Osteocyte (in vitro differentiated cells): ENCODE measurements around the gene MYPOP. TPM values are rescaled to one million over a fixed set of nuclear protein-coding genes. Genes with fewer than 3 reads are reported as not detected.
A peak's percentile ranks its signal among the peaks of the same experiment; 100 is the strongest.

Experiments
- DNase-seq: peaks from one replicate; pipeline ENCODE4 v3.0.0; 2021; ENCODE audit warnings: mixed read lengths; ENCODE audit not compliant: unreplicated experiment; ENCODE audit errors: extremely low spot score
- H3K27ac Mint-ChIP-seq: one replicate; pipeline ENCODE4 v1.8.0; 2021; ENCODE audit warnings: mild to moderate bottlenecking, mixed read lengths; ENCODE audit not compliant: unreplicated experiment
- H3K27me3 Mint-ChIP-seq: one replicate; pipeline ENCODE4 v1.8.0; 2021; ENCODE audit warnings: mixed read lengths; ENCODE audit not compliant: unreplicated experiment
- H3K36me3 Mint-ChIP-seq: one replicate; pipeline ENCODE4 v1.8.0; 2021; ENCODE audit warnings: mixed read lengths; ENCODE audit not compliant: unreplicated experiment
- H3K4me1 Mint-ChIP-seq: one replicate; pipeline ENCODE4 v1.8.0; 2021; ENCODE audit warnings: mixed read lengths; ENCODE audit not compliant: unreplicated experiment
- H3K4me3 Mint-ChIP-seq: one replicate; pipeline ENCODE4 v1.8.0; 2021; ENCODE audit warnings: mild to moderate bottlenecking, moderate library complexity, mixed read lengths; ENCODE audit not compliant: unreplicated experiment
- H3K9me3 Mint-ChIP-seq: one replicate; pipeline ENCODE4 v1.8.0; 2021; ENCODE audit warnings: mixed read lengths; ENCODE audit not compliant: unreplicated experiment
- total RNA-seq: library from RNA; stranded (reverse); gene quantifications from 2 replicates; pipeline ENCODE4 v1.2.1, GENCODE V29; 2021
- TF ChIP-seq, protein P1 (sequence below): fragments of 200-600 bp; sonication (generic); IDR thresholded peaks from 2 replicates; pipeline ENCODE4 v1.5.0; 2021; ENCODE audit warnings: antibody characterized with exemption, mild to moderate bottlenecking, moderate library complexity

Gene MYPOP
- total RNA-seq, 1 donor from 2014 or later: 10.4 TPM

DNA sequence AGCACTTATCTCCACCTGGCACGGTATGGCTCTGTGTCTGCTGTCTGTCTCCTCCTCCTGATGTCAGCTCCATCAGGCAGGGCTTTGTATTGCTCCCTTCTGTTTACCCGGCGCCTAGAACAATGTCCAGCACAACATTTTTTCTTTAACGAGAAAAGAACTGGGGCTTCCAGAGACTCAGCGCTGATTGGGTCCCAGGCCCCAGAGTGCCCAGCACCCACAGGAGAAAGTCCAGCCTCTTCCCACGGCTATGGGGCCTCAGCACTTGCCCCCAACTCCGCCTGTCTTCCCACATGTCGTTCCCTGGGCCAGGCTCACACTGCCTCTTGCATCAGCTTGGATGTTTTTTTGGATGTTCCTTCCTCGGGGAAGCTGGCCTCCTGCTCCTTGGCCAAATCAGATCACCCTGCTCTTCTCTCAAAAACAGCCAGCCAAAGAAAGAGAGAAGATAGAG is 6.9 kb downstream of the MYPOP start:
- H3K27me3 Mint-ChIP-seq: no peaks in the 10 kb centered on the region
- H3K27ac Mint-ChIP-seq: no peak overlapping the region
- H3K9me3 Mint-ChIP-seq: no peaks in the 10 kb centered on the region
- H3K36me3 Mint-ChIP-seq: peaks cover 18% of the 10 kb centered on the region
- H3K4me1 Mint-ChIP-seq: peaks cover 1% of the 10 kb centered on the region
- DNase-seq: no peak
- no peak overlapping the region for H3K4me3 Mint-ChIP-seq
- TF ChIP-seq, protein P1, sequence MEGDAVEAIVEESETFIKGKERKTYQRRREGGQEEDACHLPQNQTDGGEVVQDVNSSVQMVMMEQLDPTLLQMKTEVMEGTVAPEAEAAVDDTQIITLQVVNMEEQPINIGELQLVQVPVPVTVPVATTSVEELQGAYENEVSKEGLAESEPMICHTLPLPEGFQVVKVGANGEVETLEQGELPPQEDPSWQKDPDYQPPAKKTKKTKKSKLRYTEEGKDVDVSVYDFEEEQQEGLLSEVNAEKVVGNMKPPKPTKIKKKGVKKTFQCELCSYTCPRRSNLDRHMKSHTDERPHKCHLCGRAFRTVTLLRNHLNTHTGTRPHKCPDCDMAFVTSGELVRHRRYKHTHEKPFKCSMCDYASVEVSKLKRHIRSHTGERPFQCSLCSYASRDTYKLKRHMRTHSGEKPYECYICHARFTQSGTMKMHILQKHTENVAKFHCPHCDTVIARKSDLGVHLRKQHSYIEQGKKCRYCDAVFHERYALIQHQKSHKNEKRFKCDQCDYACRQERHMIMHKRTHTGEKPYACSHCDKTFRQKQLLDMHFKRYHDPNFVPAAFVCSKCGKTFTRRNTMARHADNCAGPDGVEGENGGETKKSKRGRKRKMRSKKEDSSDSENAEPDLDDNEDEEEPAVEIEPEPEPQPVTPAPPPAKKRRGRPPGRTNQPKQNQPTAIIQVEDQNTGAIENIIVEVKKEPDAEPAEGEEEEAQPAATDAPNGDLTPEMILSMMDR: no peak

DNA sequence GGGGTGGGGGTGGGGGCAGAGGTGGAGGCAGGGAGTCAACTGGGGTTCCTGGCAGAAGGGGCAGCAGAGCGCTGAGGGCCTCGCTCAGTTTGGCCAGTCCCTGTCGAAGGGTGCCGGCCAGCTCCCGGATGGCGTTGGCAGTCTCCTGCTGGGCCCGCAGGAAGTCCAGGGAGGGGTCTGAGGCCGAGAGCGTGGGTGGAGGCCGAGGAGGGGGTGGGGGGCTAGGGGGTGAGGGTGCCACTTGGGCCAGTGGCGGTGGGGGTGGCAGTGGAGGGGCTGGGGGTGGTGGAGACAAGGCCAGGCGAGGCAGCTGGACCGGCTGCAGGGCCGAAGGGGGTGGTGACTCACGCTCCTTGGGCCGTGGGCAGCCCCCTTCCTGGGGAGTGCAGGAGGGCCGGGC is 11.5 kb downstream of the MYPOP start:
- H3K36me3 Mint-ChIP-seq: peaks cover 10% of the 10 kb centered on the region
- TF ChIP-seq, protein P1: no peak
- peaks cover 9% of the 10 kb centered on the region for H3K4me1 Mint-ChIP-seq
- H3K4me3 Mint-ChIP-seq: no peak overlapping the region
- no peaks in the 10 kb centered on the region for H3K9me3 Mint-ChIP-seq
- no peaks in the 10 kb centered on the region for H3K27me3 Mint-ChIP-seq
- H3K27ac Mint-ChIP-seq: no peak overlapping the region
- DNase-seq: no peak

DNA sequence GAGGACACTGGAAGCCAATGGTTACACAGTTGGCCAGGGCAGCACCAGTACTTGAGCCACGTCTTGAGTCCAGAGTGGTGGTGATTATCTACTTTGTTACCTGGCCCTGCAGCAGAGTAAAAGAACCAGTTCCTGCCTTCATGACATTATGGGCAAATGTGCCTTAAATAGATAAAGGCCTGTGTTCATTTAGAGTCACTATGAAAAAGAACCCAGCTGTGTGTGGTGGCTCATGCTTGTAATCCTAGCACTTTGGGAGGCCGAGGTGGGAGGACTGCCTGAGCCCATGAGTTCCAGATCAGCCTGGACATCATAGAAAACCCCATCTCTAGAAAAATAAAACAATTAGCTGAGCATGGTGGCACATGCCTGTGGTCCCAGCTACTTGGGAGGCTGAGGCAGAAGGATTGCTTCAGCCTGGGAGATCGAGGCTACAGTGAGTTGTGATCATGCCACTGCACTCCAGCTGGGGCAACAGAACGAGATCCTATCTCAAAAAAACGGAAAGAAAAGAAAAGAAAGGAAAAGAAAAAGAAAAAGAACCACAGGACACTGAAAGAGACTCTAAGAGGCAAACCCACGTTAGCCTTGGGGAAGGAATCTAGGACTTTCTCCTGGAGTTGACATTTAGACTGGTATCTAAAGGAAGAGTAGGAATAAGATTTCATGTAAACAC is 13.1 kb downstream of the MYPOP start:
- Mint-ChIP-seq H3K27ac (no peak overlapping the region), H3K27me3 (no peaks in the 10 kb centered on the region), H3K4me1 (peaks cover 14% of the 10 kb centered on the region), H3K36me3 (peaks cover 2% of the 10 kb centered on the region), H3K9me3 (no peaks in the 10 kb centered on the region), H3K4me3 (no peak overlapping the region)
- no peak for DNase-seq
- TF ChIP-seq, protein P1: no peak

DNA sequence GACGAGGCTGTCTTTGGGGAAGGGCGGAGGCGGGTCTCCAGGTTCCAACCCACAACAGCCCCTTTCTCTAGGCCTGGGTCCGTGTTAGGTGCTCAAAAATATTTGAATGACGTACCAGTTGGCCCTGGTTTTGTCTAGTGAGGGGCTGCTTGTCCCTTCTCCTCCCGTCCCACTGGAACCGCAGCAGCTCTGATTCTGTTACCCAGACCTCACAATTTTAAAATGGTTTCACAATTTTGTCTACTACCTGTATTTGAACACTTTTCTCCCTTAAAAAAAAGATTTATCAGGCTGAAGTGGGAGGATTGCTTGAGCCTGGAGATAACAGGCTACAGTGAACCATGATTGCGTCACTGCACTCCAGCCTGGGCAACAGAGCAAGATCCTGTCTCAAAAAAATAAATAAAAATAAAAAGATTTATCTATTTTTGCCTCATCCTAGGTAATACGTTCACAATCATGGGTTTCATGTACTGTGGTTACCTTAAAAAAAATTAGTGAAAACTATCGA is 15.2 kb downstream of the MYPOP start:
- peaks cover 22% of the 10 kb centered on the region for H3K4me1 Mint-ChIP-seq
- TF ChIP-seq, protein P1: no peak
- H3K36me3 Mint-ChIP-seq: peaks cover 6% of the 10 kb centered on the region
- DNase-seq: no peak
- peak overlapping the region; percentile 96 for H3K4me3 Mint-ChIP-seq
- H3K9me3 Mint-ChIP-seq: no peaks in the 10 kb centered on the region
- no peaks in the 10 kb centered on the region for H3K27me3 Mint-ChIP-seq
- H3K27ac Mint-ChIP-seq: peak overlapping the region; percentile 98

DNA sequence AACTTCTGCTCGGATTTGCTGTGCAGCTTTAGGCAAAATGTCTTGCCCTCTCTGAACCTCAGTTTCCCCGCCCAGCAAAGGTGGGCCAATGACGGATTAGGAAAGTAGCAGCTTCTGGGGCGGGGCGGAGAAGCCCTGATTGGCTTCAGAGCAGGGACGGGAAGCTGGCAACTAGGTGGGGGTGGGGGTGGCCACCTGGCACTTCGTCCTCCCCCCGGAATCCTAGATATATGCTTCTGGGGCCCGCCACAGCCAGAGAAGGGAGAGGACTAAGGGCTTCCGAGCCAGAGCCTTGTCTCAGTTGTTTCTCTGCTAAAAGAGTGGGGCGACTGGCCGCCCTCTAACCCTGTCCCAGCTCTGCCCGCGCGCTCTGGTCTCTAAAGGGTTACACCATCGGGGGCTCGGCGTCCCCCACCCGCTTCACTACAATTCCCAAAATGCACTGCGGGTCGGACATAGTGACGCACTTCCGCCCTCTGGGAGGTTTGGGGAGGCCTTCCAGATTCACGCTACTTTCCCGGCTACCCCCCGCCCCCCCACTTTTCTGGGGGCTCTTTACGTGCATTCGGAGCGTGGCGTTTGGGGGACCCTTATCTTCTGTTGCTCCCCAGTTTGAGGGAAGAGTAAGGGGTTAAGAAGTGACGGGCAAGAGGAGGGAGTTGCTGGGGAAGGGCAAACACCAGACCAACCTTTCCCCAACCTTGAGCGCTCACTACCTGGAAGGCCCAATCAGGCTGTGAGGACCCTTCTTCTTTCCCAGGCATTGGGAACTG is 15.8 kb downstream of the MYPOP start:
- Mint-ChIP-seq H3K9me3 (no peaks in the 10 kb centered on the region), H3K4me3 (peak overlapping the region; percentile 96), H3K36me3 (peaks cover 6% of the 10 kb centered on the region), H3K27ac (peak overlapping the region; percentile 98), H3K27me3 (no peaks in the 10 kb centered on the region), H3K4me1 (peaks cover 22% of the 10 kb centered on the region)
- DNase-seq: peak; percentile 95
- TF ChIP-seq, protein P1: no peak
